Mesenchymal stem cell (in vitro differentiated cells and primary cell): ENCODE data around the gene GPR141.

Experiments used
- DNase-seq: peaks from one replicate; pipeline ENCODE4 v3.0.0-alpha.2; 2013
- H2AFZ ChIP-seq: one replicate; pipeline ENCODE4 v1.6.1; 2013; ENCODE audit warnings: low read depth, mild to moderate bottlenecking, control low read depth, inconsistent platforms, low read length, moderate library complexity
- H2AK5ac ChIP-seq: 2 replicates; pipeline ENCODE4 v1.6.1; 2013; ENCODE audit warnings: low read length, moderate library complexity, mild to moderate bottlenecking, inconsistent platforms; ENCODE audit not compliant: severe bottlenecking
- H2BK120ac ChIP-seq: one replicate; pipeline ENCODE4 v1.6.1; 2013; ENCODE audit warnings: low read depth, mild to moderate bottlenecking, inconsistent platforms, low read length, moderate library complexity
- H2BK12ac ChIP-seq, 2 experiments: one replicate each; pipeline ENCODE4 v1.6.1; 2013; ENCODE audit warnings: inconsistent platforms in 2 of 2, low read length in 2 of 2, mild to moderate bottlenecking in 2 of 2, moderate library complexity in 2 of 2, control low read depth in 1 of 2
- H2BK15ac ChIP-seq: one replicate; pipeline ENCODE4 v1.6.1; 2013; ENCODE audit warnings: mild to moderate bottlenecking, low read depth, inconsistent platforms; ENCODE audit not compliant: poor library complexity, severe bottlenecking
- H2BK5ac ChIP-seq: 2 replicates; pipeline ENCODE4 v1.6.1; 2013; ENCODE audit warnings: low read depth, mild to moderate bottlenecking, low read length, control low read depth, inconsistent platforms; ENCODE audit not compliant: poor library complexity, severe bottlenecking
- H3K14ac ChIP-seq, 2 experiments: one replicate each; pipeline ENCODE4 v1.6.1; 2013; ENCODE audit warnings: inconsistent platforms in 2 of 2, low read length in 2 of 2, control low read depth in 1 of 2, mild to moderate bottlenecking in 1 of 2, moderate library complexity in 1 of 2
- H3K18ac ChIP-seq, 2 experiments: one replicate each; pipeline ENCODE4 v1.6.1; 2013; ENCODE audit warnings: inconsistent platforms in 2 of 2, low read length in 2 of 2, control low read depth in 1 of 2, low read depth in 1 of 2, mild to moderate bottlenecking in 1 of 2
- H3K23ac ChIP-seq, 2 experiments: one replicate each; pipeline ENCODE4 v1.6.1; 2013; ENCODE audit warnings: inconsistent platforms in 2 of 2, low read length in 2 of 2, mild to moderate bottlenecking in 2 of 2, moderate library complexity in 2 of 2, control low read depth in 1 of 2
- H3K27ac ChIP-seq: 2 replicates; pipeline ENCODE4 v1.5.1; 2013; ENCODE audit warnings: mild to moderate bottlenecking, moderate library complexity, low read length, control low read depth, inconsistent platforms; ENCODE audit not compliant: poor library complexity, severe bottlenecking
- H3K27me3 ChIP-seq, 2 experiments: 2 replicates each; pipeline versions ENCODE4 v1.6.1 to v1.7.0; 2013; ENCODE audit warnings: low read length in 2 of 2, mild to moderate bottlenecking in 2 of 2, moderate library complexity in 2 of 2, control low read depth in 1 of 2, inconsistent platforms in 1 of 2; ENCODE audit not compliant: control insufficient read depth in 1 of 2, insufficient read depth in 1 of 2
- H3K36me3 ChIP-seq, 2 experiments: 2 replicates each; pipeline versions ENCODE4 v1.6.1 to v1.7.0; 2013; ENCODE audit warnings: low read length in 2 of 2, control low read depth in 1 of 2, inconsistent platforms in 1 of 2, low read depth in 1 of 2, mild to moderate bottlenecking in 1 of 2; ENCODE audit not compliant: insufficient read depth in 2 of 2, control insufficient read depth in 1 of 2
- H3K4ac ChIP-seq, 2 experiments: one replicate each; pipeline ENCODE4 v1.6.1; 2013; ENCODE audit warnings: inconsistent platforms in 2 of 2, low read length in 2 of 2, mild to moderate bottlenecking in 2 of 2, moderate library complexity in 2 of 2, control low read depth in 1 of 2, low read depth in 1 of 2
- H3K4me1 ChIP-seq: 2 replicates; pipeline ENCODE4 v1.6.1; 2013; ENCODE audit warnings: low read depth, low read length, control low read depth; ENCODE audit not compliant: control insufficient read depth, insufficient read depth
- H3K4me2 ChIP-seq: 2 replicates; pipeline ENCODE4 v1.6.1; 2013; ENCODE audit warnings: low read length, mild to moderate bottlenecking, inconsistent platforms; ENCODE audit not compliant: poor library complexity, severe bottlenecking
- H3K4me3 ChIP-seq, 2 experiments: 2 replicates each; pipeline versions ENCODE4 v1.5.1 to v1.7.0; 2013; ENCODE audit warnings: low read length in 2 of 2, mild to moderate bottlenecking in 2 of 2, control low read depth in 1 of 2, low read depth in 1 of 2; ENCODE audit not compliant: insufficient read depth in 1 of 2
- H3K79me1 ChIP-seq: replicated peaks from 2 replicates; pipeline ENCODE4 v1.6.1; 2013; ENCODE audit warnings: mild to moderate bottlenecking, control low read depth, low read length, inconsistent platforms; ENCODE audit not compliant: poor library complexity, severe bottlenecking
- H3K9ac ChIP-seq: 2 replicates; pipeline ENCODE4 v1.7.0; 2013; ENCODE audit warnings: mild to moderate bottlenecking, low read length, moderate library complexity
- H3K9me3 ChIP-seq: 2 replicates; pipeline ENCODE4 v1.7.0; 2013; ENCODE audit warnings: mild to moderate bottlenecking, low read length; ENCODE audit not compliant: control insufficient read depth
- H4K8ac ChIP-seq: one replicate; pipeline ENCODE4 v1.6.1; 2013; ENCODE audit warnings: inconsistent platforms, mild to moderate bottlenecking, low read length, moderate library complexity
- H4K91ac ChIP-seq: one replicate; pipeline ENCODE4 v1.6.1; 2013; ENCODE audit warnings: mild to moderate bottlenecking, low read length, inconsistent platforms
- WGBS: methylation state at CpG from one replicate; pipeline ENCODE4 v1.1.7; 2013; ENCODE audit warnings: mixed read lengths; 5-methylcytosine and 5-hydroxymethylcytosine counted together

GPR141 gene

DNA sequence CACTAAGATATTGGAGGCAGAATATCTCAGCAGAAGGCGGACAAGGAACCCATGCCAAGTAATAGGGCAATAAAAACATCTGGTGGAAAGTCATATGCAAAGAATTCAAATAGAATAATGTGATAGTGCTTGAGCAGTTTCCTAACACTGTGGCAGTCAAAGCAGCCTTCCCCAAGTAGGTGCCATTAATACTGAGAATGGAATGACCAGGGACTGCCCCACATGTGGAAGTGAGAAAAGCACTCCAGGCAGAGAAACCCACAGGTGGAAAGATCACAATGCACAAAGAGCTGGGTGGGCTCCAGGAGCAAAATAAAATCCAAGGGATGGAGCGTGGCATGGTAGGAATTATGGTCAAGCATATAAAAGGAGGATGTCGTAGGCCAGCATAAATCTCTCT is 100.4 kb downstream of the GPR141 start:
- Histone ChIP-seq H2BK12ac (no peak overlapping the region), H3K79me1 (no peaks in the 10 kb centered on the region), H3K4me2 (no peak overlapping the region), H3K36me3 (no peaks in the 10 kb centered on the region), H3K4me1 (no peaks in the 10 kb centered on the region), H2AFZ (no peak overlapping the region), H4K8ac (no peak overlapping the region), H3K18ac (no peak overlapping the region), H3K4me3 (no peak overlapping the region), H3K27me3 (no peaks in the 10 kb centered on the region), H3K14ac (no peak overlapping the region), H2AK5ac (no peak overlapping the region), H4K91ac (no peak overlapping the region), H2BK15ac (no peak overlapping the region), H2BK5ac (no peak overlapping the region), H3K23ac (no peak overlapping the region), H3K9ac (no peak overlapping the region), H3K27ac (no peak overlapping the region), H2BK120ac (no peak overlapping the region), H3K9me3 (no peaks in the 10 kb centered on the region), H3K4ac (no peak overlapping the region)
- no peak for DNase-seq
- WGBS, result 38% methylated on average over 1 of the region's 3 CpGs

GRCh38 chr7:37786741-37787569 is 103.4 kb downstream of the GPR141 start:
- no peaks in the 10 kb centered on the region for H3K27me3 ChIP-seq
- H3K27ac ChIP-seq, result no peak overlapping the region
- H2AK5ac ChIP-seq, result no peak overlapping the region
- no peak overlapping the region for H3K9ac ChIP-seq
- no peak overlapping the region for H3K14ac ChIP-seq
- no peak overlapping the region for H2BK12ac ChIP-seq
- no peaks in the 10 kb centered on the region for H3K9me3 ChIP-seq
- H2BK5ac ChIP-seq, result no peak overlapping the region
- no peak overlapping the region for H3K4ac ChIP-seq
- H3K4me2 ChIP-seq, result no peak overlapping the region
- no peak overlapping the region for H4K91ac ChIP-seq
- H3K4me1 ChIP-seq, result no peaks in the 10 kb centered on the region
- no peak overlapping the region for H2BK120ac ChIP-seq
- WGBS, result 83% methylated on average over 2 of the region's 6 CpGs
- no peak overlapping the region for H3K4me3 ChIP-seq
- no peak overlapping the region for H3K23ac ChIP-seq
- no peaks in the 10 kb centered on the region for H3K79me1 ChIP-seq
- no peaks in the 10 kb centered on the region for H3K36me3 ChIP-seq
- H4K8ac ChIP-seq, result no peak overlapping the region
- no peak for DNase-seq
- H2BK15ac ChIP-seq, result no peak overlapping the region
- H3K18ac ChIP-seq, result no peak overlapping the region
- H2AFZ ChIP-seq, result no peak overlapping the region
